ENCODE results near the gene ZFP36L2.
A peak's percentile ranks its signal among the peaks of the same experiment; 100 is the strongest.

ZFP36L2 gene

DNA sequence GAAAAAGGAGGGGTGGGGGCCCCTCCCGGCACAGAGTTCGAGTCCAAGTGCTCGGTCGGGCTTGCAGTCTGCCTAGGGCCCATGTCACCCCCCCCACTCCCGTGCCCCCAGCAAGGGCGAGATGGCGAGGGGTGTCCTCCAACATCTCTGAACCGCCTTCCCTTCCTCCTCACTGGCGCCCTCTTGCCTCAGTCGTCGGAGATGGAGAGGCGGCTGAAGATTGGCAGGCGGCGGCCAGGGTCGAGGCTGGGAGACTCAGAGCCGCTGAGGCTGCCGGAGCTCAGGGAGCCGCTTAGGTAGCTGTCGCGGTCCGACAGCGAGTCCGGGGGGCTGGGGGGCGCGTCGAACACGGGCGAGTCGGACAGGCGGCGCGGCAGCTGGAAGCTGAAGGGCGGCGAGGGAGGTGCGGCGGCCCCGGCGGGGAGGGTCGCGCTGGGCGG lies 2.3 kb downstream of the ZFP36L2 start:
- DNase-seq (ENCODE audit: low read depth in 2 of 2): peak; percentile 66 to 67

DNA sequence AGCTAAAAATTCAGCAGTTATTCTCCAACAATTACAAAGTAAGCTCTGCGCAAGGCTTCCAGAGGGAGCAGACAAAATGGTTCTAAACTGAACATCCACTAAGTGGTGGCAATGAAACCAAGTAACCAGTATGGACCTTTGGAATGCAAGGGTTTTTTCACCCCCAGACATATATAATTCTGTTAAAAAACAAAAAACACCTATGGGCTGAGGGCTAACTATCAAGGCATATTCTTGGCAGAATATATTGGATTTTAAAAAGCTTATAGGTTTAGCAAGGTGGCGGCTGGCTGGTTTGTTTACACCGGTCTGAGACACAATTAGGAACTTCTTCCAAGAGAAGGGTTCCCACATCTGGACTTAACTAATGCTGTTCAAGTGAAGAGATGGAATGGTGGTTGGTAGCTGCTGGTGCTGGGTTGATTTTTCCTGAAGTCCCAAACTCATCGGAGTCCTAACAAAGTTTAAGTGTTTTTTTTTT lies 2.8 kb downstream of the ZFP36L2 start:
- DNase-seq (ENCODE audit: low read depth in 2 of 2): no peak

- no peak for DNase-seq (ENCODE audit: low read depth in 2 of 2)
Measured at GRCh38 chr2:43222475-43223309, 3.7 kb downstream of the ZFP36L2 start.

- DNase-seq (ENCODE audit: low read depth in 2 of 2): peak; percentile 44 to 46
Measured at GRCh38 chr2:43221763-43222474, 4.5 kb downstream of the ZFP36L2 start.

DNA sequence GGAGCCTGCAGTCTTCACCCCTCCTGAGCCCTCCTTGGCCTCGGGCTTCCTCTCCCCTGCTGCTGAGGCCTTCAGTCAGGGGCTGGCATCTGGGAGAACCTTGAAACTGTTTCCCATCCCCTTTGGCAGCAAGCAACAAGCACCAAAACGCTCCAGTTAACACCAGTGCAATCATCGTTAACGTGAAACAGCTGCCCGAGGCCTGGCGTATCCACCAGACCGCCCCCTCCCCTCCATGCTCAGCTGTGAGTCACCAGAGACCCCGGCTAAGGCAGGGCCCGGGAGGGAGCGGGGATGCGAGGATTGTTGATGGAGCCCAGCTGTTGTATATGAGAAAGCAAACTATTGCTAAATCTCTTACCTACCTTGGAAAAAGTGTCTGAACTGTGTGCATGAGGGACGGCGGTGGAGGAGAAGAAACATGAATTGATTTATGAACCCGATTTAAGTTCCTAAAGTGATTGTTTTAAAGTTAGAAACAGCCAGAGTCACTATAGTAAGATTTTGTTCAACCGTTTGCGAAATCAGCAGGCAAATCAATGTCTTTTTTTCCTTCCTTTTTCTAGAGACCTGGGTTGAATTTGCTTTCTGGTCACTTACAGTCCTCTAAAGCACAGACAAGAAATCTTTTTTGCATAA lies 5.2 kb downstream of the ZFP36L2 start:
- DNase-seq (ENCODE audit: low read depth in 2 of 2): no peak

DNA sequence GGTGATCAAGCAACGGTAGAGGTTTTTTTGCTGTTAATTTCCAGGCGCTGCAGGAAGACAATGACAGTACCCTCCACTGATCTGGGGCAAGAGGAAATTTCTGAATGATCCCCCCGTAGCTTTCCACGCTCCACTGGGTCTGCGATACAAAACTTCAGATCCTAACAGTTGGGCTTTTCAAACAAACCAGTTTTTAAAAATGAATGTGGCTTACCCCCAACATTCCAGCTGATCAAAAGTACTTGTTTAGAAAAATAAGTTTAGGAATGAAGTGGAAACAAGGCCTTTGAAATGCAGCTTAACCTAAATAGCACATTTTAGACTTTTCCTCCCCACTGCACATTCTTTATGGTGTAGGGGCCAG lies 5.7 kb downstream of the ZFP36L2 start:
- DNase-seq (ENCODE audit: low read depth in 2 of 2): no peak

GRCh38 chr2:43220229-43220751 lies 6.1 kb downstream of the ZFP36L2 start:
- DNase-seq (ENCODE audit: low read depth in 2 of 2): no peak

- DNase-seq (ENCODE audit: low read depth in 2 of 2): peak; percentile 70 to 71
Measured at GRCh38 chr2:43219383-43220228, 6.8 kb downstream of the ZFP36L2 start.

GRCh38 chr2:43218702-43219382 lies 7.6 kb downstream of the ZFP36L2 start:
- peak; percentile 34 to 37 for DNase-seq (ENCODE audit: low read depth in 2 of 2)

DNA sequence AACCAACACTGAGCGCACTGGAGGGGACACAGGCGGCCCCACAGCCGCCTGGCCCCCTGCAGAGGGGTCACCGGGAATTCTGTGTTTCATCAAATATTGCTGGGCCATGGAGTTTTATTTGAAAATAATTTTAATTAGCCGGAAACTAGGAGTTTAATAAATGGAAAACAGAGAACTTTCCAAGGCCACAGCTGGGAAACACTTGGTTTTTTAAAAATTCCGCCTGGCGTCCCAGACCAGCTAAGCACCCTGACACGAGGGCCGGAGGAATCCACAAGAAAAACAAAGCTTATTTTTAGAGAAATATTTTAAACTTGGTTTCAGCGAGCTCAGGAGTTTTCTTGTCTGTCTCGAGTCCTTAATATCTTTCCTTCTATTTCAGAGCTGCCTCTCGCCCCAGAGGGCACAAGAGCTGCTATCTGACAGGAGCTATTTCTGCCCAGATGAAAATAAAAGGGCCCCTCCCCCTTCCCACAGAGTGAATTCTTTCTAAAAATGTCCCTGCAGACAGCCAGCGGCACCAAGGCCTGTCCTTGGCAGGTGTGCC lies 8.2 kb downstream of the ZFP36L2 start:
- DNase-seq (ENCODE audit: low read depth in 2 of 2): no peak

DNA sequence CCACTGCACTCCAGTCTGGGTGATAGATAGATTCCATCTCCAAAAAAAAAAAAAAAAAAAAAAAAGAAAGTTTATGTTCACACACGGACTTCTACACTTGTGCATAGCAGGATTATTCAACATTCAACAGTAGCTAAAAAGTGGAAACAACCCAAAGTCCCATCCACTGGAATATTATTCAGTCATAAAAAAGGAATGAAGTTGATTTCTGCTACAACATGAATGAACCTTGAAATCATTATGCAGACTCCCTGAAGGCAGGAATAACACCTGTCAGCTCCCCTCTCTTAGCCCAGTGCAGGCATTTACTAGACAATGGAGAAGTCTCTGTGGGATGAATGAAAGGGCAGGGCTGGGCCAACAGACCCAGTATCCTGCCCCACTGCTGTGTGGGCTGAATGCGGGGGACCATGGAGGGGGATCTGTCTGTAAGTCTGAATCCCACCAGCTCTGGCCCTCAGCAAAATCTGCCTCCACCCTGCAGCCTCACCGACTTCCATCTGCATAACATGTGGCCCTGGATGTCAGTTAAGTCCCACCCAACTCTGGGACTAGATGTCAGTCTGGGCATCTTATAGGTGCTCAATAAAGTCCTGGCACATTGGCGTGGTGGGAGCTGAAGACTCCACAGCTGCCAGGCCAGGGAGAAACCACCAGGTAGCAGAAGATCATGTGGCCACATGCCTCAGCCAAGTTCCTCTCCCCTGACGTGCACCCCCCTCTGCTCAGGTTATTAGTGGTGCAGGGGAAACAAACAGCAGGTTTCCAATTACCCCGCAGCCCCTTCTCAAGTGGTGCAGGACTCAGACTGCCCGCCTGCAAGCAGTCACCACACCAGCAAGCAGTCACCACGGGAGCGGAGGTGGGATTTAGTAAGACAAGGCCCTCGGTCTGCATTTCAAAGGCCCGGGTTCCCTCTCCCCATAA lies 8.9 kb downstream of the ZFP36L2 start:
- no peak for DNase-seq (ENCODE audit: low read depth in 2 of 2)

DNA sequence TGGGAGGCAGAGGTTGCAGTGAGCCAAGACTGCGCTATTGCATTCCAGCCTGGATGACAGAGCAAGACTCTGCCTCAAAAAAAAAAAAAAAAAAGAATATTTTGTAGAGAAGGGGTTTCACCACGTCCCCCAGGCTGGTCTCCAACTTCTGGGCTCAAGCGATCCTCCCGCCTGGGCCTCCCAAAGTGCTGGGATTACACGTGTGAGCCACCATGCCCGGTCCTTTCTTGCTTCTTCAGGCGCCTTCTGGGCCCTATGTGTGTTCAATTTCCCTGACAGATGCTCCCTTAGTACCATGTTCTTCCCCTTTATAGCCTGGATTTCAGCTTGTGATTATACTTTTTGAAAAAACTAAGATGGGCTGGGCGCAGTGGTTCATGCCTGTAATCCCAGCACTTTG lies 9.8 kb downstream of the ZFP36L2 start:
- no peak for DNase-seq (ENCODE audit: low read depth in 2 of 2)

GRCh38 chr2:43215673-43216255 lies 10.6 kb downstream of the ZFP36L2 start:
- DNase-seq (ENCODE audit: low read depth in 2 of 2): no peak

DNA sequence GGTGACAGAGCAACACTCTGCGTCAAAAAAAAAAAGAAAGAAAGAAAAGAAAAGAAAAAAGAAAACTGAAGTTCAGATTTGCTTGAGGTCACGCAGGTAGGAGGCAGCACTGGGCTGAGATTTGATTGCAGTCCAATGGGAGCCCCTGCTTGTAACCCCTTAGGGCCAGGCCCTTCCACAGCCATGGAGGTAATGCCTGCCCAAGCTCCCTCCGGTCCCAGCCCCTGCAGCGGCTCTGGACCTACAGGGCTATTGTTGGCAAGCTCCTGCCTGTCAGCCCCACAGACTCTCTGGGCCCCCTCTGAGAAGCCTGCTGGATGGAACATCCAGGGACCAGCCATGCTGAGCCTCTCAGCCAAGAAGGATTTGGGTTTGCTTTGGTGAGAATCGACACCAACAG lies 12.2 kb downstream of the ZFP36L2 start:
- DNase-seq (ENCODE audit: low read depth in 2 of 2): no peak

- DNase-seq (ENCODE audit: low read depth in 2 of 2): no peak
Measured at GRCh38 chr2:43212931-43213330, 13.5 kb downstream of the ZFP36L2 start.

GRCh38 chr2:43212216-43212835 lies 14.1 kb downstream of the ZFP36L2 start:
- no peak for DNase-seq (ENCODE audit: low read depth in 2 of 2)

DNA sequence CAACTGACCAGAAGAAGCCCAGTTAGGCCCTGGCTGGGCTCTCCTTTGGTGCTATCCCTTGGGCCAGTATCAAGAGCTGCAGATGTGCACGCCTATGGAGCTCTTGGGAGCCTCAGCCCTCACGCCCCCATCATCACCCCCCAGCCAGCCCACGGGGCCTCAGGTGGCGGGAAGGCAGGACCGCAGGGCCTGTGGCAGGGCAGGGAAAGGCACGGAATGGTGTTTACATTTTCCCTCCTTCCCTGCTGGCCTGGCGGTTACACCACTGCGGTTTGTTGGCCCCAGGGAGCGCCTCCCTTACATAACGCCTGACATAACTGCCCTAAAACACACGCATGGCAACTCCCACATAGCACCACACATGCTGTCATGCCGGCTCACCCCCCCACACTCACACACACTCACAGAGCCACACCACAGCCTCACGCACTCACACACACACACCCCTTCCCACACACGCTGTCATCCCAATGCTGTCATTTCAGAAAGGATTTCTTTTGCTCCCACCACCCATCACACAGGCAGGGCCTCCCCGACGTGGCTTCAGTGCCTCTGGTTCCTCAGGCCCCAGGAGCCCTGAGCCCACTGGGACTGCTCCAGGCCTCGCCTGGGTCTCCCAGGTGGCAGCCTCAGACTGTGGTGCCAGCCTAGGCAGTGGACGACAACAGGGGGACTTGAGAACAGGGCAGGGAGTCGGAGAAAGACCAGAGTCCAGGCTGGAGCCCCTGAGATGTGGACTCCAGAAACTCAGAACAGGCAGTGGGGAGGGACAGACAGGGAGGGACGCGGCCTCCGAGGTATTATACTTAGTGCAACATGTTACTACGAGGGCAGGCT lies 15.7 kb downstream of the ZFP36L2 start:
- peak; percentile 13 to 25 for DNase-seq (ENCODE audit: low read depth in 2 of 2)

DNA sequence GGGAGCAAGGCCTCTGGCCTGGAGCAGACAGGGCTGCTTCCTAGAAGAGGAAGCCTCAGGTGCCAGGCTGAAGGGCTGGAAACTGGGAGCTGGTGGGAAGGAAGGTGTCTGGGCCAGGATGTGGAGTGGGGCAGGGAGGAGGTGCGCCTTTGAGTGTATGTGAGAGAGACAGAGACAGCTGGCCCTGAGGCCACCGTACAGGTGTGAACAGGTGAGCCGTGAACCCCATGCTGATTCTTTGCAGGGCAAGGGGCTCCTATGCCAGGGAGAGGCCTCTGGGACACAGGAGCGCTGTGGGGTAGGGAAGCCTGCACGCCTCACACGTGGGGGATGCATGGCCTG lies 16.3 kb downstream of the ZFP36L2 start:
- DNase-seq (ENCODE audit: low read depth in 2 of 2): no peak

Measured in stimulated activated CD8-positive, alpha-beta memory T cell treated with anti-CD3 and anti-CD28 coated beads, Interleukin-15, amount 100 ng/mL, for 48 hours (primary cell).